ENCODE results near the gene SOX21.

Gene SOX21

GRCh38 chr13:94660695-94661326 is 51.5 kb downstream of the SOX21 start:
- DNase-seq (ENCODE audit: low spot score) = peak; percentile 11
- TF ChIP-seq CTCF (IDR thresholded peaks at IDR 0.05; ENCODE audit: extremely low read depth, missing control alignments) = peak; percentile 21

All from GM20000 (cell line).